ENCODE data around the gene CCDC78.

DNA sequence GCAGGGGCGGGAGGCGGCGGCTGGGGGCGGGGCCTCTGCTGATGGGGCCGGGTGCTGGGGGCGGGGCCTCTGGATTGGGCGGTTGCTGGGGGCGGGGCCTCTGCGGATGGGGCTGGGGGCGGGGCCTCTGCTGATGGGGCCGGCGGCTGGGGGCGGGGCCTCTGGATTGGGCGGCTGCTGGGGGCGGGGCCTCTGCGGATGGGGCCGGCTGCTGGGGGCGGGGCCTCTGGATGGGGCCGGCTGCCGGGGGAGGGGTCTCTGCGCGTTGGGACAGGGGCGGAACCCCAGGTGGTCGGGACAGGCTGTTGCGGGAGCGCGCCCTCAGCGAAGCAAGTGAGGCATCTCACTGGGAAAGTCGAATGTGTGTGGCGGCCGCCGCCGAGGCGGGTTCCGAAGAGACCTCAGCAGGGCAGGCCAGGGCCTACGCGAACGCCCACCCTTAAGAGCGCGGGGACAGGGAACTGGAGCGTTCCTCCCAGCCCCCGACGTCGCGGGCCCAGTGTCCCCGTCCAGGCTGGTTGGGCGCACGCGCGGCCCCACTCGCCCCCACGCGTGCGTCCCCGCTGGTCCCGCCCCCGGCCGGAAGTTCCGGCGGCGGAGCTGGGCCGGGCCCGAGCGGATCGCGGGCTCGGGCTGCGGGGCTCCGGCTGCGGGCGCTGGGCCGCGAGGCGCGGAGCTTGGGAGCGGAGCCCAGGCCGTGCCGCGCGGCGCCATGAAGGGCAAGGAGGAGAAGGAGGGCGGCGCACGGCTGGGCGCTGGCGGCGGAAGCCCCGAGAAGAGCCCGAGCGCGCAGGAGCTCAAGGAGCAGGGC lies 46.2 kb downstream of the CCDC78 start, which contains the start of gene STUB1:
- TF ChIP-seq, protein P1, sequence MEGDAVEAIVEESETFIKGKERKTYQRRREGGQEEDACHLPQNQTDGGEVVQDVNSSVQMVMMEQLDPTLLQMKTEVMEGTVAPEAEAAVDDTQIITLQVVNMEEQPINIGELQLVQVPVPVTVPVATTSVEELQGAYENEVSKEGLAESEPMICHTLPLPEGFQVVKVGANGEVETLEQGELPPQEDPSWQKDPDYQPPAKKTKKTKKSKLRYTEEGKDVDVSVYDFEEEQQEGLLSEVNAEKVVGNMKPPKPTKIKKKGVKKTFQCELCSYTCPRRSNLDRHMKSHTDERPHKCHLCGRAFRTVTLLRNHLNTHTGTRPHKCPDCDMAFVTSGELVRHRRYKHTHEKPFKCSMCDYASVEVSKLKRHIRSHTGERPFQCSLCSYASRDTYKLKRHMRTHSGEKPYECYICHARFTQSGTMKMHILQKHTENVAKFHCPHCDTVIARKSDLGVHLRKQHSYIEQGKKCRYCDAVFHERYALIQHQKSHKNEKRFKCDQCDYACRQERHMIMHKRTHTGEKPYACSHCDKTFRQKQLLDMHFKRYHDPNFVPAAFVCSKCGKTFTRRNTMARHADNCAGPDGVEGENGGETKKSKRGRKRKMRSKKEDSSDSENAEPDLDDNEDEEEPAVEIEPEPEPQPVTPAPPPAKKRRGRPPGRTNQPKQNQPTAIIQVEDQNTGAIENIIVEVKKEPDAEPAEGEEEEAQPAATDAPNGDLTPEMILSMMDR (IDR thresholded peaks at IDR 0.05; ENCODE audit: low read length): no peak
- TF ChIP-seq EZH2 (optimal IDR thresholded peaks at IDR 0.05; ENCODE audit: low read depth, low read length): no peak
- TF ChIP-seq EZH2phosphoT487 (IDR thresholded peaks at IDR 0.05; ENCODE audit: low read length): no peak
